HCT116 (cell line): Measurements from ENCODE around the gene TTLL11. TPM values are rescaled to one million over a fixed set of nuclear protein-coding genes. Genes with fewer than 3 reads are reported as not detected.

Experiments
- ATAC-seq: fragments of 200-7000 bp; cut with Tn5 transposase; 2 replicates; pipeline ENCODE4 v1.9.1; 2020; ENCODE audit warnings: mild to moderate bottlenecking, moderate library complexity
- BruUV-seq: library from RNA; stranded (reverse); fragments of 400-500 nt; replicated peaks from 2 replicates; lab custom pipeline; 2021; lab: Mats Ljungman, UMichigan
- CTCF ChIA-PET: fragments of 300-600 bp; sonication (Branson Sonifier 250); formaldehyde crosslinking; loops from one replicate; lab custom pipeline; 2021; ENCODE audit warnings: antibody characterized with exemption; lab: Charles Lee
- POLR2A ChIA-PET: fragments of 300-600, 350-600 bp; sonication (Branson Sonifier 250); formaldehyde crosslinking; loops from one replicate; lab custom pipeline; 2021; ENCODE audit warnings: antibody characterized with exemption; lab: Charles Lee
- RAD21 ChIA-PET, 2 experiments: fragments of 300-600 bp; sonication (Branson Sonifier 250); formaldehyde crosslinking; loops; one replicate each; lab custom pipeline; 2023; ENCODE audit warnings: low total read pairs in 2 of 2; ENCODE audit not compliant: uncharacterized antibody in 2 of 2, unreplicated experiment in 2 of 2, low non-redundant PET in 1 of 2; lab: Charles Lee
- DNase-seq: peaks from one replicate; pipeline ENCODE4 v3.0.0-alpha.2; 2010; ENCODE audit warnings: low read depth, low spot score
- H2AFZ ChIP-seq: fragments of 200-600 bp; shearing (Covaris generic), sonication (generic); 2 replicates; pipeline ENCODE4 v1.6.1; 2017; ENCODE audit warnings: low read depth, mixed run types, mixed read lengths, antibody characterized with exemption, low read length; ENCODE audit not compliant: poor library complexity, severe bottlenecking
- H3K27ac ChIP-seq: 2 replicates; pipeline ENCODE4 v1.5.1; 2012; ENCODE audit warnings: low read depth, low read length
- H3K27me3 ChIP-seq: fragments of 200-600 bp; sonication (generic); 2 replicates; pipeline ENCODE4 v1.6.1; 2016; ENCODE audit warnings: mixed run types, low read length, mixed read lengths; ENCODE audit not compliant: insufficient read depth
- H3K36me3 ChIP-seq, 2 experiments: fragments of 200-500 bp in 1 of 2; fragments of 200-600 bp in 1 of 2; sonication (Bioruptor generic) in 1 of 2; sonication (generic) in 1 of 2; 2 replicates each; pipeline versions ENCODE4 v1.5.1 to v1.6.1; 2014 to 2016; ENCODE audit warnings: low read length in 2 of 2, inconsistent platforms in 1 of 2, mixed read lengths in 1 of 2, mixed run types in 1 of 2; ENCODE audit not compliant: insufficient read depth in 2 of 2, control insufficient read depth in 1 of 2
- H3K4me1 ChIP-seq, 2 experiments: fragments of 200-600 bp in 1 of 2; sonication (generic) in 1 of 2; 2 replicates each; pipeline versions ENCODE4 v1.5.1 to v1.6.1; 2012 to 2017; ENCODE audit warnings: low read length in 2 of 2, inconsistent platforms in 1 of 2, mild to moderate bottlenecking in 1 of 2, mixed read lengths in 1 of 2, mixed run types in 1 of 2, moderate library complexity in 1 of 2; ENCODE audit not compliant: insufficient read depth in 2 of 2, control insufficient read depth in 1 of 2
- H3K4me2 ChIP-seq: fragments of 200-600 bp; sonication (generic); 2 replicates; pipeline ENCODE4 v1.6.1; 2017; ENCODE audit warnings: mixed run types, low read length, mixed read lengths
- H3K4me3 ChIP-seq, 2 experiments: fragments of 200-600 bp in 1 of 2; sonication (generic) in 1 of 2; replicated peaks in 1 of 2; 2 replicates each; pipeline ENCODE4 v1.5.1; 2011 to 2016; ENCODE audit warnings: low read length in 2 of 2, control low read depth in 1 of 2, low read depth in 1 of 2, mild to moderate bottlenecking in 1 of 2, mixed read lengths in 1 of 2, mixed run types in 1 of 2
- H3K79me2 ChIP-seq: fragments of 200-600 bp; sonication (generic); 2 replicates; pipeline ENCODE4 v1.6.1; 2017; ENCODE audit warnings: mild to moderate bottlenecking, mixed run types, low read length, moderate library complexity, mixed read lengths; ENCODE audit not compliant: insufficient read depth
- H3K9ac ChIP-seq: fragments of 200-600 bp; sonication (generic); 2 replicates; pipeline ENCODE4 v1.6.1; 2016; ENCODE audit warnings: low read length, mixed read lengths
- H3K9me2 ChIP-seq: fragments of 200-600 bp; sonication (generic), shearing (Covaris generic); 2 replicates; pipeline ENCODE4 v1.6.1; 2017; ENCODE audit warnings: mixed run types, mild to moderate bottlenecking, moderate library complexity; ENCODE audit not compliant: insufficient read depth
- H3K9me3 ChIP-seq, 2 experiments: fragments of 200-500 bp in 1 of 2; fragments of 200-600 bp in 1 of 2; sonication (Bioruptor generic) in 1 of 2; sonication (generic) in 1 of 2; 2 replicates each; pipeline ENCODE4 v1.6.1; 2014 to 2017; ENCODE audit warnings: low read length in 2 of 2, mixed read lengths in 2 of 2, inconsistent platforms in 1 of 2, low read depth in 1 of 2, mild to moderate bottlenecking in 1 of 2, mixed run types in 1 of 2, moderate library complexity in 1 of 2; ENCODE audit not compliant: control insufficient read depth in 1 of 2, insufficient read depth in 1 of 2
- H4K20me1 ChIP-seq: fragments of 200-600 bp; sonication (generic), shearing (Covaris generic); 2 replicates; pipeline ENCODE4 v1.6.1; 2017; ENCODE audit warnings: mixed run types, mild to moderate bottlenecking, moderate library complexity; ENCODE audit not compliant: insufficient read depth
- ELF1 ChIP-seq: IDR thresholded peaks from 2 replicates; pipeline ENCODE4 v1.6.1; 2012; ENCODE audit warnings: low read depth, borderline replicate concordance
- EZH2 ChIP-seq: fragments of 200-600 bp; sonication (generic); IDR thresholded peaks from 2 replicates; pipeline ENCODE4 v1.6.1; 2017; ENCODE audit warnings: antibody characterized with exemption, mixed run types
- POLR2A ChIP-seq: IDR thresholded peaks from 2 replicates; pipeline ENCODE4 v1.7.0; 2011; ENCODE audit warnings: borderline replicate concordance; ENCODE audit not compliant: insufficient read depth, insufficient read length; ENCODE audit errors: extremely low read depth
- SP1 ChIP-seq: IDR thresholded peaks from 2 replicates; pipeline ENCODE4 v1.6.1; 2012; ENCODE audit warnings: low read depth
- TCF7L2 ChIP-seq: IDR thresholded peaks from 2 replicates; pipeline ENCODE4 v1.7.0; 2011; ENCODE audit warnings: borderline replicate concordance, inconsistent platforms; ENCODE audit not compliant: insufficient read depth, insufficient read length; ENCODE audit errors: extremely low read depth
- intact Hi-C: fragments of 100-400 bp; cut with micrococcal nuclease; formaldehyde crosslinking; loops from 2 replicates; pipeline ENCODE4 v1.10.0; 2022
- total RNA-seq: library from RNA; stranded (reverse); gene quantifications from one replicate; pipeline ENCODE4 v1.2.1, GENCODE V29; 2021; ENCODE audit not compliant: unreplicated experiment
- TF ChIP-seq, protein P1 (sequence below): IDR thresholded peaks from 2 replicates; pipeline ENCODE4 v1.6.1; 2012; ENCODE audit warnings: low read depth
- TF ChIP-seq, protein P2 (sequence below): IDR thresholded peaks from 2 replicates; pipeline ENCODE4 v1.6.1; 2012

Gene TTLL11
- total RNA-seq, 1 experiment from 2014 or later: 2.2 TPM

- no peak overlapping the region for H3K4me2 ChIP-seq
- CTCF ChIA-PET: no interaction called here
- no peaks in the 10 kb centered on the region for H4K20me1 ChIP-seq
- no peak overlapping the region for H2AFZ ChIP-seq
- no peaks in the 10 kb centered on the region for H3K4me1 ChIP-seq
- TF ChIP-seq ELF1: no peak
- TF ChIP-seq, protein P1, sequence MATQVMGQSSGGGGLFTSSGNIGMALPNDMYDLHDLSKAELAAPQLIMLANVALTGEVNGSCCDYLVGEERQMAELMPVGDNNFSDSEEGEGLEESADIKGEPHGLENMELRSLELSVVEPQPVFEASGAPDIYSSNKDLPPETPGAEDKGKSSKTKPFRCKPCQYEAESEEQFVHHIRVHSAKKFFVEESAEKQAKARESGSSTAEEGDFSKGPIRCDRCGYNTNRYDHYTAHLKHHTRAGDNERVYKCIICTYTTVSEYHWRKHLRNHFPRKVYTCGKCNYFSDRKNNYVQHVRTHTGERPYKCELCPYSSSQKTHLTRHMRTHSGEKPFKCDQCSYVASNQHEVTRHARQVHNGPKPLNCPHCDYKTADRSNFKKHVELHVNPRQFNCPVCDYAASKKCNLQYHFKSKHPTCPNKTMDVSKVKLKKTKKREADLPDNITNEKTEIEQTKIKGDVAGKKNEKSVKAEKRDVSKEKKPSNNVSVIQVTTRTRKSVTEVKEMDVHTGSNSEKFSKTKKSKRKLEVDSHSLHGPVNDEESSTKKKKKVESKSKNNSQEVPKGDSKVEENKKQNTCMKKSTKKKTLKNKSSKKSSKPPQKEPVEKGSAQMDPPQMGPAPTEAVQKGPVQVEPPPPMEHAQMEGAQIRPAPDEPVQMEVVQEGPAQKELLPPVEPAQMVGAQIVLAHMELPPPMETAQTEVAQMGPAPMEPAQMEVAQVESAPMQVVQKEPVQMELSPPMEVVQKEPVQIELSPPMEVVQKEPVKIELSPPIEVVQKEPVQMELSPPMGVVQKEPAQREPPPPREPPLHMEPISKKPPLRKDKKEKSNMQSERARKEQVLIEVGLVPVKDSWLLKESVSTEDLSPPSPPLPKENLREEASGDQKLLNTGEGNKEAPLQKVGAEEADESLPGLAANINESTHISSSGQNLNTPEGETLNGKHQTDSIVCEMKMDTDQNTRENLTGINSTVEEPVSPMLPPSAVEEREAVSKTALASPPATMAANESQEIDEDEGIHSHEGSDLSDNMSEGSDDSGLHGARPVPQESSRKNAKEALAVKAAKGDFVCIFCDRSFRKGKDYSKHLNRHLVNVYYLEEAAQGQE: no peak
- no peak for TF ChIP-seq SP1
- TF ChIP-seq, protein P2, sequence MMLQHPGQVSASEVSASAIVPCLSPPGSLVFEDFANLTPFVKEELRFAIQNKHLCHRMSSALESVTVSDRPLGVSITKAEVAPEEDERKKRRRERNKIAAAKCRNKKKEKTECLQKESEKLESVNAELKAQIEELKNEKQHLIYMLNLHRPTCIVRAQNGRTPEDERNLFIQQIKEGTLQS: no peak
- TF ChIP-seq TCF7L2: no peak
- no peak for TF ChIP-seq POLR2A
- TF ChIP-seq EZH2: no peak
- TF ChIP-seq, all 23 proteins: peak for 0
- RAD21 ChIA-PET: interaction anchor here in 1 of 2 experiments (0.6 kb wide), 1 partner anchor 465 kb away, joined by 8 read pairs; no protein-coding TSS in a partner anchor
- Histone ChIP-seq H3K4me3 (no peak overlapping the region), H3K9me2 (no peaks in the 10 kb centered on the region), H3K27me3 (no peaks in the 10 kb centered on the region), H3K9ac (no peak overlapping the region), H3K9me3 (no peaks in the 10 kb centered on the region), H3K36me3 (no peaks in the 10 kb centered on the region), H3K27ac (no peak overlapping the region), H3K79me2 (no peaks in the 10 kb centered on the region)
- no peak for ATAC-seq
- intact Hi-C loops: no loop called here
- POLR2A ChIA-PET: no interaction called here
- no TSS peak for BruUV-seq
- DNase-seq: no peak
These were observed 93.6 kb downstream of the TTLL11 start for GRCh38 chr9:121999556-121999955.
